HG02678 (cell line): Measurements from ENCODE around the gene POU3F3.

Source experiments
- ATAC-seq: cut with Tn5 transposase; IDR thresholded peaks from one replicate; pipeline ENCODE4 v1.9.1; 2021; ENCODE audit warnings: mild to moderate bottlenecking, moderate library complexity; ENCODE audit not compliant: unreplicated experiment

Gene POU3F3

DNA sequence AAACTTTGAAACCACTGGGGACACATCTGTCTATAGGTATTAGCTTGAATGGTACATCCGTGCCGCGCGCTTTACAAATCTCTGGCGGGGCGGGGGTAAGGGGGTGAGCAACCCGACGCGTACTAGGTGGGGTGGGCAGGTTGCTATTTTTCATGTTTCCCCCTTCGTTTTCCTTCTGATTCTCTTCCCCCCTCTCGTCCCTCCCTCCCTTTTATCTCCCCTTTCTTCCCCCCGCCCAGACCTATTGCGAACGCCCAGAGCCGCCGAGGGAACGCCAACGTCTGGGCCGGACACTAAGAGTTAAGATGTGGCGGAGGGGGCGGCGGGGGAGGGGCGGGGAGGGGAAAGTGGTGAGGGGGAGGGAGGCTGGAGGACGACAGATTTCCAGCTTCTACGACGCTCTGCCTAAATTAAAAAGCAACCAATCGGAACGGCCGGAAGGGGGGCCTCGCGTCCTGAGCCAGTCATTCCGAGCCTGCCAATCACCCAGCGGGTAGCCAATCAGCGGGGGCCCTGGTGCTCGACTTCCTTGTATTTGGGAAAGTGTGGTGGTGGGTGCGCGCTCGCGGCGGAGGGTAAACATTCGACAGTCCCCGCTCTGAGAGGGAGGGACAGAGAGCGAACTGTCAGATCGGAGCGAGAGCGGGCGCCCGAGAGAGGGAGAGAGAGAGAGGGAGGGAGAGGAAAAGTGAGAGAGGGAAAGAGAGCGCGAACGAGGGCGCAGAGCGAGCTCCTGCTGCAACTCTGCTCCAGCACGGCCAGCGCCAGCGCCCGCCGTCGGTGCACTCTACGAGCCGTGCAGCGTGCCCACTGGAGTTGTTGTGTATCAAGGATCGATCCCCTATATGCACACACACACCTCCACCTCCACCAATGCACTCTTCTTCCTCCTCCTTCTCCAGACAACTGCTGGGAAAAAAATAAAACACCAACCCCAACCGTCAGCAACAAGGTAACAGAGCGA lies at the start of gene POU3F3:
POU3F3 (plus strand) TSS at position 582 of the 964 bp plus-strand sequence. CDS start 1,396 bp downstream, outside the sequence.
- ATAC-seq = no peak

DNA sequence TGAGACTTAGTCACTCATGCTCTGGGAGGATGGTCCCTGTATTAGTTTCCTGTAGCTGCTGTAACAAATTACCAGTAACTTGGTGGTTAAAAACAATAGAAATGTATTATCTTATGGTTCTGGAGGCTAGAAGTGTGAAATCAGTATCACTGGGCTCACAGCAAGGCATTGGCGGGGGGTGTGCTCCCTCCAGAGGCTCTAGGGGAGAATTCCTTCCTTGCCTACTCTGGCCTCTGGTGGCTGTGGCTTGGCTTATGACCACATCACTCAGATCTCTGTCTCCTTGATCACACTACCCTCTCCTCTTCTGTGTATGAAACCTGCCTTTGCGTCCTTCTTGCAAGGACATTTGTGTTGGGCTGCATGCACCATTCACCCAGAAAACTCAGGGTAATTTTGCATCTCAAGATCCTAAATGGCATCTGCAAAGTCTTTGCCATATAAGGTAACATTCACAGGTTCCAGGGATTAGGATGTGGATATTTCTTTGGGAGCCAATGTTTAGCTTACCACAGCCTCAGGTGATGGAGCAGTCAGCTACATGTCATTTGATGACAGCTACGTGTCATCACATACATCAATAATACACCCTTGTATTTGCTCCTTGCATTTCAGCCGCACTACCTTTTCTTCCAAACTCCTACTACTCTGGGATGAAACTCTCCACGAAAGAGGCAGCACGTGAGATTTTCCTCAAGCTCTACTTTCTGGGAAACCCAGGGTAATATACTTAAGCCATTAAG lies 49.6 kb upstream of the POU3F3 start:
- ATAC-seq = no peak

DNA sequence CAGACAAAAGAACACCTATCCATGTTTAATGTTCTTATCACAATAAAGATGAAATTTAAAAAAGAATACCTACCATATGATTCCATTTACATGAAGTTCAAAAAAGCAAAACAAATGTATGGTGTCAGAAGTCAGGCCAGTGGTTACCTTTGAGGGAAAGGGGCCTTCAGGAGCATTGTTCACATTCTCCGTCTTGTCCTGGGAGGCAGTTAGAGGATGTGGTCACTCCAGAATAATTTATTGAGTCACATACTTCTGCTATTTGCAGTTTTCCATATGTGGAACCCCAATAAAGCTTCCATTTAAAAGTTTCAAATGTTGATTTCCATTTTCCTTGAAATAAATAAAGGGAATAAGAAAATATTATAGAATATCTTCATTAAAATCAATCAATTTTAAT lies 41.6 kb upstream of the POU3F3 start:
- ATAC-seq = no peak

DNA sequence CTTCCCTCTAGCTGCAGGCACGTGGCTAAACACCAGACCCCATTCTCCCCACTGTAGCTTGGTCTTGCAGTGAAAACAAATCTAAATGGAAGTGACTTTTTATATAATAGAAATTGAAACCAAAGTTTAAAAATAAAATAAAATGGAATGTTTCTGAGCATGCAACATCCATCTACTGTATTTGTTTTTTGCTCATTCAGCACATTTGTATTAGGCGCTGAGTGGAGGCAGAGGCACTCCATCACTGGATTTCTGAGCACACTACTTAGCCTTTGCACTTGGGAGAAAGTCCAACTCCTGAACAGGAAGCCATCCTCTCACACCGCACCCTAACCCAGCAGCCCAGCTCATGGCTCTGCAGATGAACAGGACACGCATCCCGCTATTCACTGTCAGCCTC lies 37.8 kb upstream of the POU3F3 start:
- ATAC-seq = no peak

DNA sequence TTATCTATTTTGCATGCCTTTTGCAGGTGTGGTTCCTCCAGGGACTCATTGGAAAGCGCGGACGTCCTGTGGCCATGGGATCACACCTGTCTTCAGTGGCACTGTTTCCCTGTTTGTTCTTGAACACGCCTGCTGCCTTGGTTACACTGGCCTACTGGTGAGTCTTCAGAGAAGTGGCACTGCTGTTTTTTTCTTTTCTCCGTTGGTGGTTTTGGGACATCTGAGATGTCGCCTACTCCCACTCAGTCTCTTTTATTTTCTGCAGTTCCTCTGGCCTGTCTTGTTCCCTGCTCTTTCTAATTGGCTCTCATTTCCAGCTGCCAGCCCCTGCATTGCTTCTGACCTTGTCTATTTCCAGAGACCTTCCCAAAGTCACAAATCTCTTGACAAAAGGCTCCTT lies 35.7 kb upstream of the POU3F3 start:
- no peak for ATAC-seq

DNA sequence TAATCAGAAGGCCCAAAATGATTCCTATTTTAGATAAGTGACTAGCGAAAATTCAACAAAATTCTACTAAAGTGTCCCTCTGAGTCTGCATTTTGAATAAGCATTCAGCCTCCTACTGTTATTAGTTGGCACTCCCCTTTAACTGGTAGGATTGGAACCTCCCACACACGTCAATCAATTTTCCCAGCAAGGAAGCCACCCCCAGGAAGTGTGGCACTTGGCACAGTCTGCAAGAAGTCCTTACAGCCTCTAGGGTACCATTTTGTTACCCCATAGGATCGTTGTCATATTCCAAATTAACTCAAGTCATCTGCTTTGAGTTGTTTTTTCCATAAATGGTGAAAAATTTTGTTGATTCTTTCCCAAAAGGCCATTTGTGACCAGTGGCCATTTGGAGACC lies 33.8 kb upstream of the POU3F3 start:
- ATAC-seq = no peak

DNA sequence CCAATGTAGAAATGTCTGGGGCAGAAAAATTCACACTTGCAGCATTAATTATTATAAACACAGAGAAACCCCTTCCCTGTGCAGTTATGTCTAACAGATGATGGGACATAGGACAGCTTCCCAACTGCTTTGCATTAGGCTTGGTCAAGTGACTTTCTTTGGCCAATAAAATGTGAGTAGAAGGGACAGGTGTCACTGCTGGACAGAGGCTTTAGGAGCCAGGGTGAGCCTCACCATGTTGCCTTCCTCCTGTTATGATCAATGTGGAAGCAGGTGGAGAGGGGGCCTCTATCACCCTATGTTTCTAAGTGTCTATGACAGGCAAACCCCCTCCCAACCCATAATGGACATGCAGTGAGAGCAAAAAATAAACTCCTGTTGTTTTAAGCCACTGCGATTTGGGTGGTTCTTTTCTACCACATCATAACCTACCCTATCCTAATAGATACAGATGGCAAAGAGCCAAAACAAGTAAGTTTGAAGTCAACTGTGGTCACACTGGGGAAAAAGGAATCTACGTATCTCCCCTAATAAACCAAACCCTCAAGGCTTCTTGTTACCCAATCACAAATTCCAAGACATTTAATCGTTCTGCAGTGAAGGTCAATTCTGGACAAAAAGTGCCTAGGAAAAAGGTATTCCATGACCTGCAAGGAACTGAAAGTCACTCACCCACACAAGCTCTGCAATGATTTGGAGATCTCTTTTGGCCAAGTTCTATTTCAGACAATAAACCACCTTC lies 28.6 kb upstream of the POU3F3 start:
- no peak for ATAC-seq

DNA sequence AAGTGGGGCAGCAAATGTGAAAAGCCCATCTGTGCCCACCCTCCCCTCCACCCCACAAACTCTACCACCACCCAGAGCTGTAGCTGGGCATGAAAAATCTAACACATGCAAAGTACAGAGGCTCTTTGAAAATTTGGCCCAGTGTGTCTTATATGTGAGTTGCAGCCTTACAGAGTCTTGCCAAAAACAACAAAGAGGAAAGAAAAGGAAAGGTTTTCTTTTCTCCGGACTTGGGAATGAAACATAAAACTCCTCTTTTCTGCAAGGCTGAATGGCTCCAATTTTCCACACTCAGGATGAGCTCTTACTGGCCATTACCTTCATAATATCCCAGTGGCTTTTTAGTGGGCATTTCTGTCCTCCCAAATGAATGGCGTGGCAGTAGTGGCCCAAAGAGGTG lies 27.9 kb upstream of the POU3F3 start:
- no peak for ATAC-seq

DNA sequence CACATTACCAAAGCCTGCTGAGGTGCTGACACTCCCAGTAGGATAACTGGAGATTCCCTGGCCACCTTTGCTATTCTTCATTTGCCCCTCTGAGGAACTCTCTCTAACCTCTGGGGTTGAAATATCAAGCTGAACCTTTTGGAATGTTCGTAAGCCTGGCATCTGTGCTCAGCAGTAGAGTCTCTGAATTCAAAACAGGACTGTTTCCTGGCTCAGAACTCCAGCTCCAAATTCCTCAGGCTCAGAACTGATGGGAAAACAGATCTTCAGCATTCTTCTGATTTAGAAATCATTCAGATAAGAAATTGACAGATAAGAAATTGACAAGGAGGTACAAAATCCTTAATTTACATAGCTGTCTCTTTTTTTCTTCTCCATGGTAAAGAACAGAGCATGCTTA lies 22.2 kb upstream of the POU3F3 start:
- ATAC-seq = no peak

DNA sequence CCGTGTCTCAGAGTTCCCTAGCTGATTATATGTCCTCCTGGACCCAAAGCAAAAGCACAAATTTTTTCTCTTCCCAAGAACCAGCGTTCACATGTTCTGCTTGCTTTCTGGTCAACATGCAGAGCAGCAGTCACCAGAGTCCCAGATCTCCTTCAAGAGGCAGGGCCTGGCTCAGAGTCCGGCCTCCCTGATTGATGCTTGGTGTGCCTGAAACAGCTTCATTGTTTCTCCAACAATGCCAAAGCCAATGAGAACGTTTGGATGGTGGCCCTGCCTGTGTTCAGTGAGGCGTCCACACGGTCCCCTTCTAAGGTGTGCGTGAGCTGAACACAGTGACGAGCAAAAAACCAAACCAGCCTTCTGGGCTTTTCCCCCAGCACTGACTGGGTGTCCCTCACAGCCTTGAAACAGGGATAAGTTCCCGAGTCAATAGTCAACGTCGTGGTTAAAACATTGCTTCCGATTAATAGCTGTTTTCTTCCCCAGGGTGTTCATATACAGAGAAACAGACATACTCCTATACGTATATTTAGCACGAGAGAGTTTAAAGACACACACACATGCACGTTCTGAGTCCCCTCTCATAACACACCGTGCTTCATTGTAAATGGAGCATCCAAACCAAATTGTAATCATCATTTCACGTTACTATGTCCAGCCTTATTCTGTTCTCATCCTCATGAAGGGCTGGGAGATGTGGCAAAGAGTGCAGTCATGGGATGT lies 19.3 kb upstream of the POU3F3 start:
- ATAC-seq = no peak

DNA sequence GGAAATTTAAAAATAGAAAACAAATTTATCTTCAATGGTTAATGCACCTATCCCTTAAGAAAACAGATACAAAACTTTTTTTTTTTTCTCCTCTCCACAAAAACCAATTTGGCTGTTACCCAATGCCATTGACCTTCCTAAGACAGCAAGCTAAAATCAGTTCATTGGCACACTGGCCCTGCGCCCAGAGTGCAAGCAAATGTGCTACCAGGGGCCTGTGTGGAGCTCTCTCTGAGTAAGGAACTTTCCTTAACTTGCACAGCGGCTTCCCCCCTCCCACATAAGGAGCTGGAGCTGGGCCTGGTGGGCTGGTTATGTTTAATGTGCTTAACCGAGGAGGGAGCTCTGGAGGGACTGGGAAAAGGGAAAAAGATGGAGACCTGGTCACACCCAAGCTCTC lies 17.6 kb upstream of the POU3F3 start:
- no peak for ATAC-seq

DNA sequence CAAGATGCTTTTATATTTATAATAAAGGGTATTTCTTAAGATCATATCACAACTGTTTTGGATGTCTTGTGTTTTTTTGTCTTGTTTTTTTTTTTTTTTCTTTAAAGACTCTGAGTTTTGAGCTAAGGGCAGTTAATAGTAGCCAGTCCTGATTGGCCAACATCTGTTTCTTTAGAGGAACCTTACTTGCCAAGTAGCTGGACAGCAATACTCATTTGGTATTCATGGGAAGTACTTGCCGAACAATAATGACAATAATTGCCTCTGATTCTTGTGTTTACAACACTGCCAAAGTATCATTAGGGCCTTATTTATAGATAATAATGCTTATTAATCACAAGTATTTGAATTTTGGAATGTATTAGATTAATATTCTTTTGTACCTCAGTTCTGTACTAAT lies 17.1 kb upstream of the POU3F3 start:
- ATAC-seq = no peak

DNA sequence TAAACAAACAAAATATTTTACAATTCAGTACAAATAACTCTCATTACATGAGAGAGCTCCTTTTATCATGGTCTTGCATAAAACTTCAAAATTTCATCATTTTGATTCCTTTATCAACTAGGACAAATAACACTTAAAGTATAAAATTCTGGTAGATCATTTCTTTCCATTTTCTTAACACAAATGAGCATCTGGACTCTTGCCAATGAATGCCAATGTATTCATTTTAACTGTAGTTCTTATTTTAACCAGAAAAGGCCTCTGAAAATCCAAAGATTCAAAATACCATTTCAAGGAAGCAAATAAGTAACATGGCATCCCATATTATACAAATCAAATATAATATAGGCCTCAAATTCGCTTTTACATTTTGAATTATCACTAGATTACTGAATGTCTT lies 13.8 kb upstream of the POU3F3 start:
- no peak for ATAC-seq

DNA sequence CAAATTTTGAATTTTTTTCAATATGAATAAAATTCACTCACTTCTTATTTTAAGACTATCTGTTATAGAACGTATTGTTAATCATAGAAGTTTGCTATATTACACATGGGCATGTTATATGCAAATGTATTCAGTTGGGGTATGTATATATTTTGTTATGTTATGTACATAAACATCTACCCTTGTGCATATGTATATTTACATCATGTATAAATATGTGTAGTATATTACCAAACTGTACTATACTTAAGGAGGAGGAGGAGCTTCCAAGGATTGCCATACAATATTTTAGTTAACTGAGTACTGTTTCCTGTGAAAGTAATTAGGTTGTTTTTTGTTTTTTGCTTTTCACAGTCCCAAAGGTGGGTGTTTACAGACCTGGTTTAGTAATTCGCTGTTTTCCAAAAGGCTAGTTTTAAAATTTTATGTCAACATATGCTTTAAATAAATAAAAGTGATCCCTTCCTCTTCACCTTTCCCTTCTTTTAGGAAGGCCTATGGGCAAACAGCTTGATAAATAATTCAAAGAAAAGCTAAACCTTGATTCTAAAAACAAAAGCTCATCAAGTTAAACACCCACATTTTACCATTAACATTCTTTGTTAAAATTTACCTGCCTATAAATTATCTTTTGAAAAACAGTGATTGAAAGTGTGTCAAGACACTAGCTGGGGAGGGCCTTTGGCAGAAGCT lies 12.9 kb upstream of the POU3F3 start:
- no peak for ATAC-seq

DNA sequence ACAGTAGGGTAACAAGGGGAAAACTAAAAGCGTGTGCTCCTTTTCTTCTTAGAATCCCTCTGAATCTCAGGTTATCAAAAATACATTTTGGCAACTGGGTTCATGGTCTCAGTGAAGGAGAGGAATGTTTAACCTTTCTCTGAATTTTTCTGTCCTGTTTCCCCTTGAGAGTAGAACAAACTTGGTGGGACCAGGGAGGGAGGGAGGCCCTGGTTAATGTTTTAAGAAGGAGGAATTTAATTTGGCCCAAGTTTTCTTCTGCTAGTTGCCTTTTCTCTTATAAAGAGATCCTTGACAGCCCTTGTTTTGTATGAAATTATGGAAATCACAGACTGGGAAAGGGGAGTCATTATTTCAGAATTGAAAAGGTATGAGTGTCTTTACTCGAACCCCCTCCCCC lies 12.2 kb upstream of the POU3F3 start:
- ATAC-seq = no peak

DNA sequence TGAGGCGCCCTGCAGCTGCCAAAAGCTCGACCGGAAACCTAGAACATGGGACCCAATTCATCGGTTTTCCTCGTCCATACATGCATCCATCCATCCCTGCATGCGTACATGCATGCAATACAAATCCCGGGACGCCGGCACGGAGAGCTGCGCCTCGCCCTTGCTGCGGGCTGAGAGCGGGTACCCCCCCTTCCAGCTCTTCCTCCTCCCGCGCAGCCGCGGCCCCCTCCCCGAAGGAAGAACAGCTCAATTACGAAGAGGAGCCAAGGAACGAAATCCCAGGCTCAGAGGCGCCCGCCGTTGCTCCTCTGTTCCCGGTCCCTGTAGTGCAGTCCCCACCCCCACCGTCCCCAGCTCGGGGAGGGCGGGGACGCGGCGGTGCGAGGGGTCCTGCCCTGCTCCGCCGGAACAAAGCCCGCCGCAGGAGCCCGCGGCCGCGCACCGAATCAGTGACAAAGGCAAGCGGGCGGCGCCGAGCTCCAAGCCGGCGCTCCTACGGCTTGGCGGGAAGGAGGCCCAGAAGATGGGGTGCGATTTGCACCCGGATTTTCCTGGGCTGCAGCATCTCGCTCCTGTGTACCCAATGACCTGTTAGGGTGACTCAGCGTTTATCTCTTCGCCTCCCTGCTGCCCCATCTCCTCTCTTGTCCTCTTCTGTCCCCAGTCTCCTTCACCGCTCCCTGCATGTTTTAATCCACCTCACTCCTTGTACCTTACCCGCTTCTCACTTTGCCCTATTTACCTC lies 8.9 kb upstream of the POU3F3 start:
- no peak for ATAC-seq

DNA sequence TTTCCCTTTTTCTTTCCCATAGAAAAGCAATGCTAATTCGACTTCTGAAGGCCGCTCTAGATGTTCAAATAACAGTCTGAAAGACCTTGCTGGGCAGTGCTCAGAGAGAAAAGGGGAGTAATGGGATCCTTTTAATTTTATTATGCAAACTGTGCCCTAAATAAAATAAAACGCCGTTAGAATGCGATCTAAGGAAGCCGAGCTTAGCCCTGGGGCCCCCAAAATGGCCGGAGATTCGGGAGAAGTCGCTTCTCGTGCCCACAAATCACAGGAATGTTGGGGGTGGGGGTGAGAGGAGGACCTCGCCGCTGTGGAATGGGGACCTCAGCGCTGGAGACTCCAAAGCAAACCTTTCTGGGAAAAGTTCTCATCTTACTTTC lies 8.4 kb upstream of the POU3F3 start:
- ATAC-seq = no peak

DNA sequence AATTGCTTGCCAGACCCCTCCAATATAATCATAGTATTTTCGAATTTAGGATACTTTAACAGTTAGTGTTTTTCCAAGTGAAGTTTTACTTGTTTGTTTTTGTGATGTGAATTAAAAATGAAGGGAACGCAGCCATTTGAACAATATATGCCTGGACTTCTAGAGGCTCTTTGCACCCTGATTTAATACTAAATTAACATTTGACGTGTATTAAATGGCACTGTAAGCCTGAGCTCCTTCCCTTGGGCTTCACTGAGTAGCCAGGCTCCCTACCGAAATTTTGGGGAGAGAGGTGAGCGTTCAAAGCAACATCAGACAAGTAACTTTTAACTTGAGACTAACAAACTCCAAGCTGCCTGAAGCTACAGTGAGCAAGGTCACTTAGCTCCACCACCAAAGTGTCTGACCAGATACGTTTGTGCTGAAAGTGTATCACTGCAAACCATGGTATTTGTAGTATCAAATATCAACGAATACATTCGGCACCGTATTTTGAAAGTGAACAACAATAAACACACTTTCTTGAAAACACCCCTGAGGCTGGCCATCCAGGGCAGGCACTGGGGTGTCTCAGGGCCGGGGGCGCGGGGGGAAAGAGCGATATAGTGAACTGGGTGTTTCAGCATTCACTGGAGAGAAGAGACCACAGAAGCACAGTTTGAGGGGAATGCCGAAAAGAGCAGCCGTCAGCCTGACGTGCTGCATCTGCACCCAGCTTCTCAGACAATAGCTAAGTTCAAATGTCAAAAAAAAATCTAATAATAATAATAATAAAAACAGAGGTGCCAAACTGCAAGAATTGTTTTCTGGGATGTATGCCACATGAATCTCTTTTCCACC lies 7.7 kb upstream of the POU3F3 start:
- no peak for ATAC-seq
